ENCODE results near the gene FOXN4. TPM values are rescaled to one million over a fixed set of nuclear protein-coding genes. Genes with fewer than 3 reads are reported as not detected.

FOXN4 gene
- total RNA-seq, 1 donor from 2014 or later = not detected

- TF ChIP-seq CTCF (IDR thresholded peaks at IDR 0.05) = no peak
- H3K9me3 ChIP-seq = peaks cover 0 to 10% of the 10 kb centered on the region in 2 donors
- no peaks in the 10 kb centered on the region for H3K27me3 ChIP-seq
- H3K4me1 ChIP-seq = no peaks in the 10 kb centered on the region
- peaks cover 32 to 92% of the 10 kb centered on the region in 2 donors for H3K36me3 ChIP-seq
- DNase-seq (ENCODE audit: low spot score in 2 of 2) = no peak
- intact Hi-C loops (cut with DNase I) = no loop called here
- no peak overlapping the region for H3K27ac ChIP-seq
- no peak overlapping the region for H3K4me3 ChIP-seq
These were observed 50.9 kb downstream of the FOXN4 start for GRCh38 chr12:109258201-109258600.

GRCh38 chr12:109256011-109256410 is 53.1 kb downstream of the FOXN4 start:
- no peak for TF ChIP-seq CTCF (IDR thresholded peaks at IDR 0.05)
- H3K9me3 ChIP-seq = peaks cover 0 to 11% of the 10 kb centered on the region in 2 donors
- H3K36me3 ChIP-seq = peaks cover 36 to 93% of the 10 kb centered on the region in 2 donors
- H3K4me1 ChIP-seq = no peaks in the 10 kb centered on the region
- intact Hi-C loops (cut with DNase I) = no loop called here
- DNase-seq (ENCODE audit: low spot score in 2 of 2) = no peak
- H3K27ac ChIP-seq = no peak overlapping the region
- no peaks in the 10 kb centered on the region for H3K27me3 ChIP-seq
- H3K4me3 ChIP-seq = no peak overlapping the region

- H3K9me3 ChIP-seq = peaks cover 0 to 11% of the 10 kb centered on the region in 2 donors
- H3K4me1 ChIP-seq = no peaks in the 10 kb centered on the region
- no peak overlapping the region for H3K4me3 ChIP-seq
- TF ChIP-seq CTCF (IDR thresholded peaks at IDR 0.05) = no peak
- H3K27ac ChIP-seq = no peak overlapping the region
- DNase-seq (ENCODE audit: low spot score in 2 of 2) = no peak
- intact Hi-C loops (cut with DNase I) = no loop called here
- no peaks in the 10 kb centered on the region for H3K27me3 ChIP-seq
- H3K36me3 ChIP-seq = peaks cover 36 to 86% of the 10 kb centered on the region in 2 donors
These were observed 53.7 kb downstream of the FOXN4 start for GRCh38 chr12:109255377-109255776.

GRCh38 chr12:109253913-109254544 is 55.1 kb downstream of the FOXN4 start:
- H3K9me3 ChIP-seq = peaks cover 0 to 11% of the 10 kb centered on the region in 2 donors
- H3K27me3 ChIP-seq = no peaks in the 10 kb centered on the region
- no peak for TF ChIP-seq CTCF (IDR thresholded peaks at IDR 0.05)
- H3K27ac ChIP-seq = no peak overlapping the region
- no peak overlapping the region for H3K4me3 ChIP-seq
- peaks cover 37 to 83% of the 10 kb centered on the region in 2 donors for H3K36me3 ChIP-seq
- no peak for DNase-seq (ENCODE audit: low spot score in 2 of 2)
- intact Hi-C loops (cut with DNase I) = no loop called here
- no peaks in the 10 kb centered on the region for H3K4me1 ChIP-seq

DNA sequence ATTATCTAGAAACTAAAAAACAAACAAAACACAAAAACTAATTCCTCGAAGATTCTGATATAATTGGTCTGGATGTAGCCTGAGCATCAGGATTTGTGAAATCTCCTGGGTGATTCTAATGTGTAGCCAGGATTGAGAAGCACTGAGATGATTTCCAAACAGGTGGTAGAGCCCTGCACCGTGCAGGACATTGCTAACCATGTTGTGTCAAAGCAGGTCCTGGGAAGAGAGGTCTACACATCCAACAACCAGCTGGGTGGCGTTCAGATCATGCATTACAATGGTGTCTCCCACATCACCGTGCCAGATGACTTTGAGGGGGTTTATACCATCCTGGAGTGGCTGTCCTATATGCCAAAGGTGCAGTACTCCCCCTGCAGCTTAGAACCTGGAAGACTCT is 56.3 kb downstream of the FOXN4 start:
- no peaks in the 10 kb centered on the region for H3K4me1 ChIP-seq
- H3K36me3 ChIP-seq = peaks cover 27 to 70% of the 10 kb centered on the region in 2 donors
- H3K9me3 ChIP-seq = peaks cover 0 to 11% of the 10 kb centered on the region in 2 donors
- TF ChIP-seq CTCF (IDR thresholded peaks at IDR 0.05) = no peak
- H3K27ac ChIP-seq = no peak overlapping the region
- DNase-seq (ENCODE audit: low spot score in 2 of 2) = no peak
- H3K4me3 ChIP-seq = no peak overlapping the region
- H3K27me3 ChIP-seq = no peaks in the 10 kb centered on the region
- intact Hi-C loops (cut with DNase I) = no loop called here
